Endothelial cell of umbilical vein (primary cell): ENCODE data around the gene GRM5. TPM values are rescaled to one million over a fixed set of nuclear protein-coding genes. Genes with fewer than 3 reads are reported as not detected.

Experiments
- BruUV-seq: library from RNA; stranded (reverse); fragments of 400-500 nt; replicated peaks from 2 replicates; lab custom pipeline; 2021; lab: Mats Ljungman, UMichigan
- CTCF ChIA-PET: fragments of 300-600, 350-600 bp; sonication (Branson Sonifier 250); formaldehyde crosslinking; loops from one replicate; lab custom pipeline; 2021; ENCODE audit warnings: antibody characterized with exemption, inconsistent platforms; lab: Charles Lee
- POLR2A ChIA-PET: fragments of 300-600, 350-600 bp; sonication (Branson Sonifier 250); formaldehyde crosslinking; loops from one replicate; lab custom pipeline; 2021; ENCODE audit warnings: antibody characterized with exemption, inconsistent platforms; lab: Charles Lee
- DNase-seq: peaks from one replicate; pipeline ENCODE4 v3.0.0-alpha.2; 2011; ENCODE audit warnings: low read depth, low spot score
- FAIRE-seq: peaks from 2 replicates; lab custom pipeline; 2011; peaks lifted over from hg19 to GRCh38; lab: Jason Lieb, UNC
- H2AFZ ChIP-seq: 2 replicates; pipeline ENCODE4 v1.6.0; 2012; ENCODE audit warnings: low read depth, low read length, control low read depth, inconsistent platforms
- H3K27ac ChIP-seq: 2 replicates; pipeline ENCODE4 v1.5.1; 2011; ENCODE audit warnings: low read depth, mild to moderate bottlenecking, control low read depth, low read length, moderate library complexity; ENCODE audit not compliant: insufficient read depth
- H3K27me3 ChIP-seq, 2 experiments: 2 replicates each; pipeline versions ENCODE4 v1.6.0 to v1.6.1; 2011; ENCODE audit warnings: low read length in 2 of 2, mixed read lengths in 1 of 2; ENCODE audit not compliant: control insufficient read depth in 2 of 2, insufficient read depth in 2 of 2
- H3K36me3 ChIP-seq, 2 experiments: 2 replicates in 1 of 2; 3 replicates in 1 of 2; pipeline ENCODE4 v1.5.1; 2011; ENCODE audit warnings: low read length in 2 of 2, mild to moderate bottlenecking in 1 of 2, moderate library complexity in 1 of 2; ENCODE audit not compliant: control insufficient read depth in 2 of 2, insufficient read depth in 2 of 2; ENCODE audit errors: extremely low read depth in 1 of 2
- H3K4me1 ChIP-seq: 3 replicates; pipeline ENCODE4 v1.5.1; 2011; ENCODE audit warnings: mild to moderate bottlenecking, low read length; ENCODE audit not compliant: control insufficient read depth, insufficient read depth; ENCODE audit errors: extremely low read depth
- H3K4me2 ChIP-seq: 2 replicates; pipeline ENCODE4 v1.6.1; 2011; ENCODE audit warnings: low read length, control low read depth, mixed read lengths; ENCODE audit not compliant: insufficient read depth
- H3K4me3 ChIP-seq, 3 experiments: fragments of 200-600 bp in 1 of 3; sonication (generic), shearing (Covaris generic) in 1 of 3; replicated peaks in 1 of 3; 2 replicates each; pipeline ENCODE4 v1.5.1; 2011 to 2016; ENCODE audit warnings: control low read depth in 3 of 3, low read length in 3 of 3, mild to moderate bottlenecking in 2 of 3, inconsistent platforms in 1 of 3, low read depth in 1 of 3, moderate library complexity in 1 of 3; ENCODE audit not compliant: insufficient read depth in 1 of 3
- H3K79me2 ChIP-seq: 2 replicates; pipeline ENCODE4 v1.6.0; 2012; ENCODE audit warnings: low read length, inconsistent platforms; ENCODE audit not compliant: control insufficient read depth, insufficient read depth
- H3K9ac ChIP-seq: replicated peaks from 2 replicates; pipeline ENCODE3; 2011; ENCODE audit warnings: low read length, control low read depth; ENCODE audit not compliant: insufficient read depth; ENCODE audit errors: extremely low read depth
- H3K9me1 ChIP-seq: replicated peaks from 3 replicates; pipeline ENCODE4 v1.6.0; 2011; ENCODE audit warnings: mild to moderate bottlenecking, low read length; ENCODE audit not compliant: control insufficient read depth, insufficient read depth; ENCODE audit errors: extremely low read depth
- H3K9me3 ChIP-seq: replicated peaks from 2 replicates; pipeline ENCODE4 v1.5.1; 2012; ENCODE audit warnings: low read length, inconsistent platforms; ENCODE audit not compliant: control insufficient read depth, insufficient read depth
- H4K20me1 ChIP-seq: replicated peaks from 2 replicates; pipeline ENCODE3; 2011; ENCODE audit warnings: mild to moderate bottlenecking, low read length; ENCODE audit not compliant: control insufficient read depth, insufficient read depth; ENCODE audit errors: extremely low read depth
- EZH2 ChIP-seq: IDR thresholded peaks from 2 replicates; pipeline ENCODE4 v1.6.1; 2012; ENCODE audit warnings: borderline replicate concordance, low read depth, mild to moderate bottlenecking, moderate library complexity, low read length, inconsistent platforms; ENCODE audit not compliant: severe bottlenecking
- FOS ChIP-seq: IDR thresholded peaks from 2 replicates; pipeline ENCODE4 v1.6.1; 2011; ENCODE audit warnings: mild to moderate bottlenecking, low read length, moderate library complexity, borderline replicate concordance; ENCODE audit not compliant: insufficient read depth
- GATA2 ChIP-seq: IDR thresholded peaks from 2 replicates; pipeline ENCODE4 v1.7.0; 2011; ENCODE audit warnings: low read depth, mild to moderate bottlenecking, moderate library complexity, mixed read lengths, low read length; ENCODE audit not compliant: insufficient read length, insufficient read depth
- JUN ChIP-seq: IDR thresholded peaks from 2 replicates; pipeline ENCODE4 v1.6.1; 2011; ENCODE audit warnings: borderline replicate concordance, low read depth; ENCODE audit not compliant: insufficient read length, insufficient read depth
- MYC ChIP-seq: IDR thresholded peaks from one replicate; pipeline ENCODE4 v1.6.1; 2011; ENCODE audit warnings: mild to moderate bottlenecking, low read depth, low read length
- POLR2A ChIP-seq: IDR thresholded peaks from 2 replicates; pipeline ENCODE4 v1.6.1; 2012; ENCODE audit warnings: low read depth, mild to moderate bottlenecking, control low read depth, low read length
- POLR2AphosphoS5 ChIP-seq: IDR thresholded peaks from 2 replicates; pipeline ENCODE4 v1.6.1; 2012; ENCODE audit warnings: low read depth, mild to moderate bottlenecking, control low read depth, low read length, moderate library complexity; ENCODE audit not compliant: insufficient read depth
- dilution Hi-C: fragments of 300-500 bp; cut with MboI; formaldehyde crosslinking; loops from one replicate; pipeline ENCODE4 v1.15.0; 2019; ENCODE audit warnings: low sequenced_read_pairs; ENCODE audit not compliant: extremely low pct_ligation_motif_present
- intact Hi-C: fragments of 100-400 bp; cut with micrococcal nuclease; formaldehyde crosslinking; loops from one replicate; pipeline ENCODE4 v1.10.0; 2022
- polyA plus RNA-seq, 4 experiments: library from polyadenylated mRNA; depleted of rRNA in 3 of 4; stranded (reverse) in 3 of 4; unstranded in 1 of 4; fragments of >200 nt; gene quantifications; 2 replicates each; pipeline versions ENCODE4 v1.2.1 to v1.2.3, GENCODE V29; 2011 to 2012; ENCODE audit warnings: missing spikeins in 1 of 4
- total RNA-seq: library from RNA; stranded (reverse); gene quantifications from 2 replicates; pipeline ENCODE4 v1.2.3, GENCODE V29; 2021
- TF ChIP-seq, protein P1 (sequence below): IDR thresholded peaks from 2 replicates; pipeline ENCODE4 v1.6.1; 2011; ENCODE audit not compliant: insufficient read depth, insufficient read length
- TF ChIP-seq, protein P2 (sequence below), 2 donors: IDR thresholded peaks; 1 replicate in 1 of 2; 2 replicates in 1 of 2; pipeline ENCODE4 v1.5.1; 2011; ENCODE audit warnings: low read length in 2 of 2, mild to moderate bottlenecking in 2 of 2, moderate library complexity in 2 of 2, control low read depth in 1 of 2, inconsistent platforms in 1 of 2, low read depth in 1 of 2; ENCODE audit not compliant: insufficient read depth in 1 of 2; ENCODE audit errors: extremely low read depth in 1 of 2

The GRM5 gene
- total and polyA plus RNA-seq, 2 donors (not counting 3 experiments of a cell fraction or from before 2014, with no cell fraction given), result 0.10 to 0.11 TPM

DNA sequence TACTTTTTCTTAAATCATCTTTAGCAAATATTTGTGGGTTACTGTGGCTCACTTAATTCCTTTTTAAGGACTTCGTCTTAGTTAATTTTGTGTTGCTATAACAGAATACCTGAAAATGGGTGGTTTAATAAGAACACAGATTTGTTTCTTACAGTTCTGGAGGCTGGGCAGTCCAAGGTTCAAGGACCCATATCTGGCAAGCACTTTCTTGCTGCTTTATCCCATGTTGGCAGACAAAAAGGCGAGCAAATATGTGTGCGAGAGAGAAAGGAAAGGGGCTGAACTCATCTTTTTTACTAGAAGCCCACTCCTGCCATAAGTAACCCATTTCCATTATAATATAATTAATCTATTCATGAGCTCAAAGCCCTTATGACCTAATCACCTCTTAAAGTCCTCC lies 246.2 kb downstream of the GRM5 start:
- intact Hi-C loops (no loop called here), dilution Hi-C loops (no loop called here)
- Histone ChIP-seq H3K9me1 (no peaks in the 10 kb centered on the region), H3K36me3 (no peaks in the 10 kb centered on the region), H3K79me2 (no peaks in the 10 kb centered on the region), H2AFZ (no peak overlapping the region), H4K20me1 (no peaks in the 10 kb centered on the region), H3K27me3 (no peaks in the 10 kb centered on the region), H3K9me3 (no peaks in the 10 kb centered on the region), H3K4me2 (no peak overlapping the region), H3K4me1 (no peaks in the 10 kb centered on the region), H3K4me3 (no peak overlapping the region), H3K27ac (no peak overlapping the region), H3K9ac (no peak overlapping the region)
- no peak for DNase-seq
- no peak for FAIRE-seq
- BruUV-seq, result no TSS peak
- ChIA-PET CTCF (no interaction called here), POLR2A (no interaction called here)
- no peak for TF ChIP-seq POLR2A
- no peak for TF ChIP-seq EZH2
- TF ChIP-seq, protein P1, sequence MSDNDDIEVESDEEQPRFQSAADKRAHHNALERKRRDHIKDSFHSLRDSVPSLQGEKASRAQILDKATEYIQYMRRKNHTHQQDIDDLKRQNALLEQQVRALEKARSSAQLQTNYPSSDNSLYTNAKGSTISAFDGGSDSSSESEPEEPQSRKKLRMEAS, result no peak
- TF ChIP-seq MYC, result no peak
- TF ChIP-seq GATA2, result no peak
- TF ChIP-seq POLR2AphosphoS5, result no peak
- TF ChIP-seq FOS, result no peak
- TF ChIP-seq, protein P2, sequence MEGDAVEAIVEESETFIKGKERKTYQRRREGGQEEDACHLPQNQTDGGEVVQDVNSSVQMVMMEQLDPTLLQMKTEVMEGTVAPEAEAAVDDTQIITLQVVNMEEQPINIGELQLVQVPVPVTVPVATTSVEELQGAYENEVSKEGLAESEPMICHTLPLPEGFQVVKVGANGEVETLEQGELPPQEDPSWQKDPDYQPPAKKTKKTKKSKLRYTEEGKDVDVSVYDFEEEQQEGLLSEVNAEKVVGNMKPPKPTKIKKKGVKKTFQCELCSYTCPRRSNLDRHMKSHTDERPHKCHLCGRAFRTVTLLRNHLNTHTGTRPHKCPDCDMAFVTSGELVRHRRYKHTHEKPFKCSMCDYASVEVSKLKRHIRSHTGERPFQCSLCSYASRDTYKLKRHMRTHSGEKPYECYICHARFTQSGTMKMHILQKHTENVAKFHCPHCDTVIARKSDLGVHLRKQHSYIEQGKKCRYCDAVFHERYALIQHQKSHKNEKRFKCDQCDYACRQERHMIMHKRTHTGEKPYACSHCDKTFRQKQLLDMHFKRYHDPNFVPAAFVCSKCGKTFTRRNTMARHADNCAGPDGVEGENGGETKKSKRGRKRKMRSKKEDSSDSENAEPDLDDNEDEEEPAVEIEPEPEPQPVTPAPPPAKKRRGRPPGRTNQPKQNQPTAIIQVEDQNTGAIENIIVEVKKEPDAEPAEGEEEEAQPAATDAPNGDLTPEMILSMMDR (IDR thresholded peaks at IDR 0.05; ENCODE audit: extremely low read depth in 1 of 2, insufficient read depth in 1 of 2, low read depth in 1 of 2, low read length in 2 of 2), result no peak
- TF ChIP-seq JUN, result no peak
